ENCODE measurements around the gene SND1. TPM values are rescaled to one million over a fixed set of nuclear protein-coding genes. Genes with fewer than 3 reads are reported as not detected.

SND1 gene
- total RNA-seq, 4 donors from 2014 or later = 64.3 to 77.0 (median 70.4) TPM

DNA sequence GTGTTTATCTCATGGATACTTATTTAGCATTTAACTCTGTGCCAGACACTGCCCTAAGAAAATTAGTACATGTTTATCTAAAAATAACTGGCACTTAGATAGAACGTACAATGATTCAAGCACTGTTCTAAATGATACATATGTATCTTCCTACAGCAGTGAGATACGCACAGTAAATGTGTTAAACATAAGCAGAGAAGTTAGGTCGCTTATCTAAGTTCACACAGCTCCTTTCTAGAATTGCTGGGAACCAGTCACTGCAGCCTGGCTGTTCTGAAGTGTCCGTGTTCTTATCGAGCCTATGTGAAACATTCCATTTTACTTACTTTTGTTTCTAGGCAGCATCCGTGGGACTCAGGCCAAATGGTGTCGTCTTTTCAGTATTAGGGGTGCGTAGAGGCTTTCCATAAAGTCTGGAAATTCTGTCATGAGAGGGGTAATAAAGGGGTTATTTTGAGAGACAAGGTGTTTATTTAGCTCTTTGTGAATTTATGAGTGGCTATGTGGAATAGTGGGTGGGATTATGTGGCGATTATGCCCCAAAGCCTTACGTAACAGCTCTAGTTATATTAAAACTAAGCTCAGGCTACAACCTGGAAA is 186.9 kb downstream of the SND1 start:
- TF ChIP-seq POLR2AphosphoS5 (IDR thresholded peaks at IDR 0.05) (no peak), POLR2A (IDR thresholded peaks at IDR 0.05) (no peak), EP300 (IDR thresholded peaks at IDR 0.05; ENCODE audit: low read depth) (no peak)
- TF ChIP-seq, protein P1, sequence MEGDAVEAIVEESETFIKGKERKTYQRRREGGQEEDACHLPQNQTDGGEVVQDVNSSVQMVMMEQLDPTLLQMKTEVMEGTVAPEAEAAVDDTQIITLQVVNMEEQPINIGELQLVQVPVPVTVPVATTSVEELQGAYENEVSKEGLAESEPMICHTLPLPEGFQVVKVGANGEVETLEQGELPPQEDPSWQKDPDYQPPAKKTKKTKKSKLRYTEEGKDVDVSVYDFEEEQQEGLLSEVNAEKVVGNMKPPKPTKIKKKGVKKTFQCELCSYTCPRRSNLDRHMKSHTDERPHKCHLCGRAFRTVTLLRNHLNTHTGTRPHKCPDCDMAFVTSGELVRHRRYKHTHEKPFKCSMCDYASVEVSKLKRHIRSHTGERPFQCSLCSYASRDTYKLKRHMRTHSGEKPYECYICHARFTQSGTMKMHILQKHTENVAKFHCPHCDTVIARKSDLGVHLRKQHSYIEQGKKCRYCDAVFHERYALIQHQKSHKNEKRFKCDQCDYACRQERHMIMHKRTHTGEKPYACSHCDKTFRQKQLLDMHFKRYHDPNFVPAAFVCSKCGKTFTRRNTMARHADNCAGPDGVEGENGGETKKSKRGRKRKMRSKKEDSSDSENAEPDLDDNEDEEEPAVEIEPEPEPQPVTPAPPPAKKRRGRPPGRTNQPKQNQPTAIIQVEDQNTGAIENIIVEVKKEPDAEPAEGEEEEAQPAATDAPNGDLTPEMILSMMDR (IDR thresholded peaks at IDR 0.05) = no peak
- 74 to 82% methylated on average over 9 to 10 of the region's 10 CpGs for WGBS, 2 donors (ENCODE audit: low coverage in 1 of 2)
- Histone ChIP-seq H3K36me3 (no peaks in the 10 kb centered on the region), H3K9me3 (peaks cover 0 to 5% of the 10 kb centered on the region in 2 donors), H3K27me3 (no peaks in the 10 kb centered on the region), H3K4me1 (peaks cover 0 to 5% (median 2%) of the 10 kb centered on the region in 4 donors), H3K4me3 (no peak overlapping the region), H3K27ac (peak overlapping the region in 3 of 4 donors; percentile 15 to 34 (median 17))
- intact Hi-C loops (cut with DNase I; ENCODE audit: low total_unique reads) = loop anchor here (10.0 kb wide), 1 partner anchor 196 kb away; the partner anchor contains the start of gene LRRC4
- in situ Hi-C loops (cut with MboI; ENCODE audit: low pct_ligation_motif_present in 1 of 4, low pct_unique_long_range_greater_than_20kb in 1 of 4, low sequenced_read_pairs in 3 of 4) = no loop called here
- DNase-seq = no peak

DNA sequence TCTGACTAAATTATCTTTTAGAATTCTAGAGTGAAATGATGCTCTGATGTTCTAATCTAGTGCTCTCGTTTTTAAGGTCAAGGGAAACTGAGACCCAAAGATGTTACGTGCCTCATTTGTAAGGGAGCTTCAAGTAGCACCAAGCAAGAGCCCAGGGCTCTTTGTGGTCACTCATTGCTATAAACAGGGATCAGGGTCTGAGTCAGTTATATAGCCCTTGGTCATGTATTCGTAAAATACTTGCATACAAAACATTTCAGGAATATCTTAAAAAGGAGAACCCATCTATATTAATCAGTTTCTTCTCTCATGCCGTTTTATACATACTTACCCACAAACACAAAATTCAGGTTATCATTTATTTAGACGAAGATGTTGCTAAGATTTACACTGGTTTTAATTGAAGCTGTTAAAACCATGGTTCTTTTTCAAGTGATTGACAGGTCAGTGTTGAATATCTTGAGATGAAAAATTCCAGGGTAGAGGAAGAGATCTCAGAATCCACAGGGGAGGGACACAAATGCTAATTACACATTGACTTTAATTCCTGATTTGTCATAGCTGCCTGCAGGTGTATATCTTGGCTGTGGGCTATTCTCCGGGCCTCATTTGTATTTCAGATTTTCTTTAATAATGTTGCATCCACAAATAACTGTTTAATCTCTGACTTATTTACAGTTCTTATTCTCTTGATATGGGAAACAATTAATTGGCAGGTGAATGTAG is 188.4 kb downstream of the SND1 start:
- DNase-seq = no peak
- Histone ChIP-seq H3K9me3 (peaks cover 0 to 5% of the 10 kb centered on the region in 2 donors), H3K36me3 (no peaks in the 10 kb centered on the region), H3K27ac (no peak overlapping the region), H3K4me1 (peaks cover 13 to 20% (median 16%) of the 10 kb centered on the region in 4 donors), H3K27me3 (no peaks in the 10 kb centered on the region), H3K4me3 (no peak overlapping the region)
- WGBS, 2 donors (ENCODE audit: low coverage in 1 of 2) = 91 to 98% methylated on average over 6 of the region's 6 CpGs
- TF ChIP-seq POLR2A (IDR thresholded peaks at IDR 0.05) (no peak), EP300 (IDR thresholded peaks at IDR 0.05; ENCODE audit: low read depth) (no peak), POLR2AphosphoS5 (IDR thresholded peaks at IDR 0.05) (no peak)
- TF ChIP-seq, protein P1 (IDR thresholded peaks at IDR 0.05) = no peak
- in situ Hi-C loops (cut with MboI; ENCODE audit: low pct_ligation_motif_present in 1 of 4, low pct_unique_long_range_greater_than_20kb in 1 of 4, low sequenced_read_pairs in 3 of 4) (no loop called here), intact Hi-C loops (cut with DNase I; ENCODE audit: low total_unique reads) (no loop called here)

DNA sequence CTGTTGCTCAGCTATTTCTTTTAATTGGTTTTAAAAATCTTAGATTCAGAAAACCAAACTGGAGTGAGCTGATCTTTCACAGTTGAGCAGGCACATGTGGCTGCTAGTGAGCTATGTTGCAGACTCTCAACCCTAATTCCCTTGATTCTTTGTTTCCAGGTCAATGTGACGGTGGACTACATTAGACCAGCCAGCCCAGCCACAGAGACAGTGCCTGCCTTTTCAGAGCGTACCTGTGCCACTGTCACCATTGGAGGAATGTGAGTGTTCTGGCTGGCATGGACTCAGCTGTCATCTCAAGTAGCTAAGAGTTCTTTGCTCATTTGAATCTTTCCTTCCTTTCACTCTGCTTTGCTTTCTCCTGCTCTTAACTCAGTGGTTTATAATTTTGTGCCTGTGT is 192.2 kb downstream of the SND1 start:
- intact Hi-C loops (cut with DNase I; ENCODE audit: low total_unique reads) = no loop called here
- Histone ChIP-seq H3K27me3 (no peaks in the 10 kb centered on the region), H3K36me3 (no peaks in the 10 kb centered on the region), H3K9me3 (no peaks in the 10 kb centered on the region), H3K27ac (peak overlapping the region; percentile 33 to 59 (median 52)), H3K4me3 (no peak overlapping the region), H3K4me1 (peaks cover 17 to 53% (median 31%) of the 10 kb centered on the region in 4 donors)
- no peak for DNase-seq
- in situ Hi-C loops (cut with MboI; ENCODE audit: low pct_ligation_motif_present in 1 of 4, low pct_unique_long_range_greater_than_20kb in 1 of 4, low sequenced_read_pairs in 3 of 4) = no loop called here
- 91 to 100% methylated on average over 1 to 2 of the region's 2 CpGs for WGBS, 2 donors (ENCODE audit: low coverage in 1 of 2)
- TF ChIP-seq POLR2AphosphoS5 (IDR thresholded peaks at IDR 0.05) = no peak
- no peak for TF ChIP-seq POLR2A (IDR thresholded peaks at IDR 0.05)
- TF ChIP-seq, protein P1 (IDR thresholded peaks at IDR 0.05) = no peak
- no peak for TF ChIP-seq EP300 (IDR thresholded peaks at IDR 0.05; ENCODE audit: low read depth)

DNA sequence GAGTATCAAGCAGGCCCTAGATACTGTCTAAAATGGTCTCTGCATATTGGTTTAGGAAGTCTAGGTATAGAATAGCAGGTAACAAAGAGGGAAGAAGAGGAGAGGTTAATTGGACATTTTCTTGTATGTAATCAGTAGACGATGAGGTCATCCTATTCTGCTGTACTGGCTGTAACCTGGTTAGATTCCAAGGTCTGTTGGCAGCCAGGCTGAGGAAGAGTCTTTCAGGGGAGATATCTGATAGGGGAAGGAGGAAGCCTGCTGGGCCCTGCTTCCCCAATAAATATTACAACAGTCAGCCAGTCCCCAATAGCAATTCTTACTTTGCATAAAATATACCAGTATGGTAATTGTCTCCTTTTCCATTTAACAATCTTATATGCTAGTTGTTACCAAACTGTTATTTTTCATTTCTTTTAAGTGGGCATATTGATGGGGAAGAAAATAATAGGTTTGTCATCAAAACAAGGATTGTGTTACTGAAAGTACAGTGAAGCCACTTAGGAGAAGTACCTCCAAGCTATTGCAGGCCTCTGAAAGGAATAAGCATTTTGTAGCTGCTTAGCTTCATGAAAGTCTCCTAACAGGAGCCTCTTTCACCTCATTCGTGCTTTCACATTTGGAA is 192.8 kb downstream of the SND1 start:
- DNase-seq = peak; percentile 61
- intact Hi-C loops (cut with DNase I; ENCODE audit: low total_unique reads) = no loop called here
- WGBS, 2 donors (ENCODE audit: low coverage in 1 of 2) = 23 to 49% methylated on average over 2 of the region's 2 CpGs

More for the DNA sequence above, 192.8 kb downstream of the SND1 start:
- H3K27me3 ChIP-seq = no peaks in the 10 kb centered on the region
- peaks cover 17 to 53% (median 31%) of the 10 kb centered on the region in 4 donors for H3K4me1 ChIP-seq
- in situ Hi-C loops (cut with MboI; ENCODE audit: low pct_ligation_motif_present in 1 of 4, low pct_unique_long_range_greater_than_20kb in 1 of 4, low sequenced_read_pairs in 3 of 4) = no loop called here
- no peaks in the 10 kb centered on the region for H3K9me3 ChIP-seq
- H3K4me3 ChIP-seq = no peak overlapping the region
- TF ChIP-seq POLR2AphosphoS5 (IDR thresholded peaks at IDR 0.05) (no peak), EP300 (IDR thresholded peaks at IDR 0.05; ENCODE audit: low read depth) (no peak), POLR2A (IDR thresholded peaks at IDR 0.05) (no peak)
- TF ChIP-seq, protein P1 (IDR thresholded peaks at IDR 0.05) = no peak
- H3K36me3 ChIP-seq = no peaks in the 10 kb centered on the region
- peak overlapping the region; percentile 33 to 59 (median 52) for H3K27ac ChIP-seq

All from transverse colon (tissue), 4 donors.